Neuronal stem cell (in vitro differentiated cells): ENCODE data around the gene PTCD3.

Experiments used
- DNase-seq: peaks from one replicate; pipeline ENCODE4 v3.0.0-alpha.2; 2013; ENCODE audit warnings: low spot score
- H2AFZ ChIP-seq: one replicate; pipeline ENCODE4 v1.6.1; 2013; ENCODE audit warnings: mild to moderate bottlenecking, low read length, inconsistent platforms
- H2AK5ac ChIP-seq: 2 replicates; pipeline ENCODE4 v1.6.1; 2013; ENCODE audit warnings: low read depth, mild to moderate bottlenecking, inconsistent platforms, low read length, moderate library complexity, mixed read lengths
- H2BK120ac ChIP-seq: 2 replicates; pipeline ENCODE4 v1.6.1; 2013; ENCODE audit warnings: low read depth, mild to moderate bottlenecking, inconsistent platforms, low read length, moderate library complexity, mixed read lengths
- H2BK12ac ChIP-seq: one replicate; pipeline ENCODE4 v1.6.1; 2013; ENCODE audit warnings: low read length, inconsistent platforms
- H2BK15ac ChIP-seq: 2 replicates; pipeline ENCODE4 v1.6.1; 2013; ENCODE audit warnings: mild to moderate bottlenecking, low read length, inconsistent platforms, mixed read lengths
- H2BK5ac ChIP-seq: one replicate; pipeline ENCODE4 v1.6.1; 2013; ENCODE audit warnings: inconsistent platforms, mild to moderate bottlenecking, low read length, moderate library complexity
- H3K14ac ChIP-seq: one replicate; pipeline ENCODE4 v1.6.1; 2013; ENCODE audit warnings: low read length, inconsistent platforms
- H3K18ac ChIP-seq: 2 replicates; pipeline ENCODE4 v1.6.1; 2013; ENCODE audit warnings: low read length, inconsistent platforms
- H3K23ac ChIP-seq: 2 replicates; pipeline ENCODE4 v1.6.1; 2013; ENCODE audit warnings: low read depth, mild to moderate bottlenecking, mixed read lengths, low read length, inconsistent platforms; ENCODE audit not compliant: poor library complexity
- H3K27ac ChIP-seq: replicated peaks from 3 replicates; pipeline ENCODE4 v1.5.1; 2013; ENCODE audit warnings: low read length, inconsistent platforms
- H3K27me3 ChIP-seq, 3 experiments: 2 replicates each; pipeline ENCODE4 v1.6.1; 2013; ENCODE audit warnings: low read length in 3 of 3, mild to moderate bottlenecking in 2 of 3, inconsistent platforms in 1 of 3, low read depth in 1 of 3, mixed read lengths in 1 of 3, moderate library complexity in 1 of 3; ENCODE audit not compliant: control insufficient read depth in 3 of 3, insufficient read depth in 3 of 3
- H3K36me3 ChIP-seq, 2 donors: replicated peaks in 1 of 2; 2 replicates each; pipeline ENCODE4 v1.6.1; 2013; ENCODE audit warnings: low read length in 2 of 2; ENCODE audit not compliant: control insufficient read depth in 2 of 2, insufficient read depth in 2 of 2
- H3K4ac ChIP-seq: 2 replicates; pipeline ENCODE4 v1.6.1; 2013; ENCODE audit warnings: inconsistent platforms, mild to moderate bottlenecking, low read length, moderate library complexity
- H3K4me1 ChIP-seq, 2 donors: 1 replicate in 1 of 2; 2 replicates in 1 of 2; pipeline ENCODE4 v1.6.1; 2013; ENCODE audit warnings: low read length in 2 of 2, low read depth in 1 of 2; ENCODE audit not compliant: control insufficient read depth in 2 of 2, insufficient read depth in 1 of 2
- H3K4me2 ChIP-seq: one replicate; pipeline ENCODE4 v1.6.1; 2013; ENCODE audit warnings: mild to moderate bottlenecking, low read length, inconsistent platforms; ENCODE audit not compliant: insufficient read depth, poor library complexity, severe bottlenecking
- H3K4me3 ChIP-seq, 2 donors: 2 replicates each; pipeline ENCODE4 v1.5.1; 2013; ENCODE audit warnings: low read length in 2 of 2, mild to moderate bottlenecking in 2 of 2, inconsistent platforms in 1 of 2, moderate library complexity in 1 of 2
- H3K79me1 ChIP-seq: one replicate; pipeline ENCODE4 v1.6.1; 2013; ENCODE audit warnings: low read depth, mild to moderate bottlenecking, inconsistent platforms, low read length, moderate library complexity
- H3K9ac ChIP-seq: one replicate; pipeline ENCODE4 v1.6.1; 2013; ENCODE audit warnings: mild to moderate bottlenecking, low read depth, low read length, inconsistent platforms; ENCODE audit not compliant: poor library complexity
- H3K9me3 ChIP-seq, 2 donors: replicated peaks in 1 of 2; 2 replicates each; pipeline versions ENCODE3 to v1.6.1; 2013; ENCODE audit warnings: low read length in 2 of 2, mild to moderate bottlenecking in 2 of 2, inconsistent platforms in 1 of 2, low read depth in 1 of 2, mixed read lengths in 1 of 2, moderate library complexity in 1 of 2; ENCODE audit not compliant: control insufficient read depth in 2 of 2, insufficient read depth in 1 of 2
- H4K8ac ChIP-seq: one replicate; pipeline ENCODE4 v1.6.1; 2013; ENCODE audit warnings: low read depth, mild to moderate bottlenecking, inconsistent platforms, low read length, moderate library complexity
- H4K91ac ChIP-seq: one replicate; pipeline ENCODE4 v1.6.1; 2013; ENCODE audit warnings: low read length, low read depth, mild to moderate bottlenecking, inconsistent platforms; ENCODE audit not compliant: poor library complexity
- WGBS, 2 donors: extraction: QIAGEN DNeasy Blood & Tissue Kit; methylation state at CpG; one replicate each; pipeline ENCODE4 v1.1.7; 2013; ENCODE audit warnings: missing lambda C conversion rate in 2 of 2, mixed read lengths in 1 of 2; ENCODE audit not compliant: insufficient read length in 2 of 2, insufficient replicate concordance in 1 of 2; ENCODE audit errors: extremely low coverage in 2 of 2; 5-methylcytosine and 5-hydroxymethylcytosine counted together

PTCD3 gene

GRCh38 chr2:86081724-86082123, 24.3 kb upstream of the PTCD3 start:
- no peak overlapping the region for H2AFZ ChIP-seq
- H3K4me3 ChIP-seq: no peak overlapping the region
- no peak overlapping the region for H2BK15ac ChIP-seq
- H3K4me2 ChIP-seq: no peak overlapping the region
- WGBS, 2 donors: no CpG with 5 or more reads among the region's 4 CpGs
- H3K79me1 ChIP-seq: no peaks in the 10 kb centered on the region
- no peak overlapping the region for H4K91ac ChIP-seq
- H3K27me3 ChIP-seq: no peaks in the 10 kb centered on the region
- no peak for DNase-seq
- H3K14ac ChIP-seq: no peak overlapping the region
- no peak overlapping the region for H3K18ac ChIP-seq
- no peak overlapping the region for H2BK120ac ChIP-seq
- no peak overlapping the region for H3K23ac ChIP-seq
- no peak overlapping the region for H2BK12ac ChIP-seq
- H2AK5ac ChIP-seq: no peak overlapping the region
- H3K4ac ChIP-seq: no peak overlapping the region
- H3K9me3 ChIP-seq: no peaks in the 10 kb centered on the region
- H3K4me1 ChIP-seq: no peaks in the 10 kb centered on the region
- no peak overlapping the region for H3K9ac ChIP-seq
- no peak overlapping the region for H2BK5ac ChIP-seq
- H3K36me3 ChIP-seq: peaks cover 39 to 93% of the 10 kb centered on the region in 2 donors
- H3K27ac ChIP-seq: no peak overlapping the region
- no peak overlapping the region for H4K8ac ChIP-seq

- no peak for DNase-seq
- H2BK15ac ChIP-seq: no peak overlapping the region
- no peak overlapping the region for H4K8ac ChIP-seq
- no CpG with 5 or more reads among the region's 5 CpGs for WGBS, 2 donors
- no peaks in the 10 kb centered on the region for H3K9me3 ChIP-seq
- H2AK5ac ChIP-seq: no peak overlapping the region
- H3K27me3 ChIP-seq: no peaks in the 10 kb centered on the region
- no peaks in the 10 kb centered on the region for H3K79me1 ChIP-seq
- H3K4ac ChIP-seq: no peak overlapping the region
- no peak overlapping the region for H3K4me2 ChIP-seq
- peaks cover 31 to 93% of the 10 kb centered on the region in 2 donors for H3K36me3 ChIP-seq
- no peak overlapping the region for H2BK5ac ChIP-seq
- H2BK12ac ChIP-seq: no peak overlapping the region
- H4K91ac ChIP-seq: no peak overlapping the region
- no peaks in the 10 kb centered on the region for H3K4me1 ChIP-seq
- no peak overlapping the region for H3K14ac ChIP-seq
- H3K18ac ChIP-seq: no peak overlapping the region
- no peak overlapping the region for H3K23ac ChIP-seq
- H2BK120ac ChIP-seq: no peak overlapping the region
- no peak overlapping the region for H3K4me3 ChIP-seq
- H3K9ac ChIP-seq: no peak overlapping the region
- H2AFZ ChIP-seq: no peak overlapping the region
- H3K27ac ChIP-seq: no peak overlapping the region
Measured at GRCh38 chr2:86082756-86083155, 23.3 kb upstream of the PTCD3 start.

- DNase-seq: no peak
- Histone ChIP-seq H3K18ac (no peak overlapping the region), H2AK5ac (no peak overlapping the region), H3K27ac (no peak overlapping the region), H3K23ac (no peak overlapping the region), H3K4me3 (no peak overlapping the region), H3K9me3 (no peaks in the 10 kb centered on the region), H2AFZ (no peak overlapping the region), H3K9ac (no peak overlapping the region), H3K4me2 (no peak overlapping the region), H3K4ac (no peak overlapping the region), H2BK5ac (no peak overlapping the region), H4K8ac (no peak overlapping the region), H4K91ac (no peak overlapping the region), H2BK15ac (no peak overlapping the region), H2BK120ac (no peak overlapping the region), H3K14ac (no peak overlapping the region), H2BK12ac (no peak overlapping the region), H3K79me1 (no peaks in the 10 kb centered on the region), H3K4me1 (no peaks in the 10 kb centered on the region), H3K36me3 (peaks cover 24 to 90% of the 10 kb centered on the region in 2 donors), H3K27me3 (no peaks in the 10 kb centered on the region)
- no CpG with 5 or more reads among the region's 14 CpGs for WGBS, 2 donors
Measured at GRCh38 chr2:86087936-86088850, 17.8 kb upstream of the PTCD3 start.

GRCh38 chr2:86094229-86094628, 11.8 kb upstream of the PTCD3 start:
- no peaks in the 10 kb centered on the region for H3K9me3 ChIP-seq
- no peak overlapping the region for H3K14ac ChIP-seq
- H3K4ac ChIP-seq: no peak overlapping the region
- H3K9ac ChIP-seq: no peak overlapping the region
- no peak overlapping the region for H2AK5ac ChIP-seq
- H2AFZ ChIP-seq: no peak overlapping the region
- no peak for DNase-seq
- H2BK120ac ChIP-seq: no peak overlapping the region
- H3K79me1 ChIP-seq: peaks cover 4% of the 10 kb centered on the region
- no peak overlapping the region for H4K91ac ChIP-seq
- no peak overlapping the region for H2BK5ac ChIP-seq
- no peak overlapping the region for H3K4me3 ChIP-seq
- H2BK15ac ChIP-seq: no peak overlapping the region
- peaks cover 14 to 93% of the 10 kb centered on the region in 2 donors for H3K36me3 ChIP-seq
- no CpG with 5 or more reads among the region's 1 CpG for WGBS, 2 donors
- no peaks in the 10 kb centered on the region for H3K27me3 ChIP-seq
- H4K8ac ChIP-seq: no peak overlapping the region
- no peak overlapping the region for H3K18ac ChIP-seq
- no peak overlapping the region for H2BK12ac ChIP-seq
- no peak overlapping the region for H3K4me2 ChIP-seq
- no peak overlapping the region for H3K27ac ChIP-seq
- H3K23ac ChIP-seq: no peak overlapping the region
- no peaks in the 10 kb centered on the region for H3K4me1 ChIP-seq
